Activated CD8-positive, alpha-beta memory T cell treated with anti-CD3 and anti-CD28 coated beads, Interleukin-2, amount 50 U/mL, for 4 hours (primary cell): ENCODE measurements around the gene C9orf50.

ENCODE experiments used
- DNase-seq: peaks from one replicate; pipeline ENCODE4 v3.0.0-alpha.2; 2020

The C9orf50 gene

DNA sequence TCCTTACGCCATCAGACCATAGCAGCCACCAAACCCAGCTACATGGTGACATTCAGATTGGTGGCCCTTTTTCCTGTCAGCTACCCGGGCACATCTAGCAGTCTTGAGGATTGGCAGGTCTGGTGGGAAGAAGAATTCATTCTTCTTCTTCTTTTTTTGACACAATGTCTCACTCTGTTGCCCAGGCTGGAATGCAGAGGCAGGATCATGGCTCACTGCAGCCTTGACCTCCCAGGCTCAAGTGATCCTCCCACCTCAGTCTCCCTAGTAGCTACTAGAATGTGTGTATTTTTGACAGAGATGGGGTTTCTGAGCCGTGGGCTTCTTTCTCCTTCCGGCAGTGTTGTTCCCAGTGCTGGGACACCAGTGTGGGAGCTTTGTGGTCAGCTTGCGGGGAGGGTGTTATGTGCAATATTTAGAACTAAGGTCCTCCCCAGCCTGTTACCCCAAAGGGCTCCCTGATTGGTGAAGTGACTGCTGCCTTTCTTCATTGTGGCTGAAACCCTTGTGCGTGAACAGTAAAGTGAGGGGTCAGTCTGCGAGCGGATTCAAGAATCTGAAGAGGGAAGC lies 8.4 kb upstream of the C9orf50 start:
- DNase-seq = no peak

DNA sequence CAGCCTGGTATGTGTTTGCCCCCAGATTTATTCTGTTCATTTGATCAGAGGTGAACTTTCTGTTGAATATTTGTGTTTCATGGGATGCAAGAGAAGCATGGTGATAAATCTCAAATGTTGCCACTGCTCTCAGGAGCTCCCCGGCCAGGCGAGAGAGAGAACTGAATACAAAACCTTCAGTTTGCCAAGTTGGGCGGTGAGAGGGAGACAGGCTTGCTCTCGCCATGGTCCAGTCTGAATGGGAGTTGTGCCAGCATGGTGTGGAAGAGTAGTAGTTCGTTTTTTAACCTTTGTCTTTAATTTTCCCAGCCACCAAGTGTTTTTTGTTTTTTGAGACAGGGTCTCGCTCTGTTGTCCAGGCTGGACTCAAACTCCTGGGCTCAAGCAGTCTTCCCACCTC lies 7.8 kb upstream of the C9orf50 start:
- no peak for DNase-seq

DNA sequence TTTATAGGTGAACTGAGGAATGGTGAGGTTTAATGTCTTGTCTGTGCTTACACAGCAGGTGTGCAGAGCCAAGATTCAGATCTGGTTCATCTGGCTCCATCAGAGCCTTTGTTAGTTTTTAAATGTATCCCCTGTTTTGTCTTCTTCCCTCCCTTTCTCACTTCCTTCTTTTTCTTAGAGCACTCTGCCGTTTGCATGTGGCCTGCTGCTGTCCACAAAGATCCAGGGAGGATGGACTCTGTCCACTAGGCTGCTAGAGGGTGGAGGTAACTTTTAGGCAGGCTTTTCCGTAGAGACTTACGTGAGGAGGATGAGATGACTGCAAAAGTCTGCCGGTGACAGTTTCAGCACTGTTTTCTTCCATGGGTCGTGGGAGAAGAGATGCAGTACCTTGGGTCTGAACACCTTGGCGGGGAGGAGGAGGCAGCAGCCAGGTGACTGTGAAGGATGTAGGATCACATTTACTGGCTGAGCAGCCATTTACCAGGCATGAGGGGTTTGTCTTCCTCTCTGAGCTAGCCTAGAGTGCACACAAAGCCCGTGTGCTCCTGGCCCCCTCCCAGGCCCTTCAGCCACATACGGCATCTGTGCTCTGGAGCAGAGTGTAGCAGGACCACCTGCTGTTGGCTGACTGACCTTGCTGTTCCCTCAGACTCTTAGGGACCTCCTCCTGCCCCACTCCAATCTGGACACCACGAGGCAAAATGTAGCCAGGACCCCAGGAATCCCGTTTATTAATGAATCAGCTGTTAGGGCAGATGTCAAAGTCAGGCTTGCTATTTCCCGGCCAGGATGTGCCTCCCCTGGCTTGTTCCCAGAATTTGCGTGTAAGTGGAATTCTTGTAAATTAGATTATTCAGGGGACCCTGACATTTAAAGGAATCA lies 6.9 kb upstream of the C9orf50 start:
- DNase-seq = no peak

DNA sequence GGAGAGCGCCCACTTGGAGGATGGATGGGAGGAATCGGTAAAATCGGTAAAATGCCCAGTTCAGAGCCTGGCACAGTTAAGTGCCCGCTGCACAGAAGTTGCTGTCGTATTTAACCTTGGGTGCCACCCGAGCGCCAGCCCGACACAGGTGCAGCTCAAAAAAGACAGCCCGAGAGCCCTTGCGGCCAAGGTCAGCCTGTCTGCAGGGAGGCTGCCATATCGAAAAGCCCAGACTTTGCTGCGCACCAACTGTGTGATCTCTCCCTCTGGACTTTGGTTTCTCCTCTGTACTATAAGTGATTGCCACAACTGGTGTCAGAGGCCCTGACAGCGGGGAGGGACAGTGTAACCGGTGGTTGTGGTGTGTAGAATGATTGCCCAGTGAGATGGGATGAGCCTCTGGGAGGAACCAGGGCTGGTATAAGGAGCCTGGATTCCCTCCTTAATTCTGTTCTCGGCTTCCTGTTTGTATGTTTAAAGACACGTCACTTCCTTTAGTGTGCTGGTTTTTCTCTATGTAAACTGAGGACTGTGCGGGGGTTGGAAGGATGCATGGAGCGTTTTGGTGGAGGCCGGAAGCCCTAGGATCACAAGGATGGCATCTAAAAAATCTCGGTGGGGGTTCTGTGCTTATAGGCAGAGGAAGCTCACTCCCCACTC lies 5.9 kb upstream of the C9orf50 start:
- DNase-seq = no peak

GRCh38 chr9:129626079-129626624 lies 5.3 kb upstream of the C9orf50 start, which contains the start of gene NTMT1:
Gene NTMT1, plus strand, starts transcription at chr9:129626163. Its CDS starts 6,541 bp downstream, at chr9:129632704.
- peak; percentile 90 for DNase-seq

- peak; percentile 13 for DNase-seq
These were observed 4.0 kb upstream of the C9orf50 start for GRCh38 chr9:129624947-129625346.

DNA sequence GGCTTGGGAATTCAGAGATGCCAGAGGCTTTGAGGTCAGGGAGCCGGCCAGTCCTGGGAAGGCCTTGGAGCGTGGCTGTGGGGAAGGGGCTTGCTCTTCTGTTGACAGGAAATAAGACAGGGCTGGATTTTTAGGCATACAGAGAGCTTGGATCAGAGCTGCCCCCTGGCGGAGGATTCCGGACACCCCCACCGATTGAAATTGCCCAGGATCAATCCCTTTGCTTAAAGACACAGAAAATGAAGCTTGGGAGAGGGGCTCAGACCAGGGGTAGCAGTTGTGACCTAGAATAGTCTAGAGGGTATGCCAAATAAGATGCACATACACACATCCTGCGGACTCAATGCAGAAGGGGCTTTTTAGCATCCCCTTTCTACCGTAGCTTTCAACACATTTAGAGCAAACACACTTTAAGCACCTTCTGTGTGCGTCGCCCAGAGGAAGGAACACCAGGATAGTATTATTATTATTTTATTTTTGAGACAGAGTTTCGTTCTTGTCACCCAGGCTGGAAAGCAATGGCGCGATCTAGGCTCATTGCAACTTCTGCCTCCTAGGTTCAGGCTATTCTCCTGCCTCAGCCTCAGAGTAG lies 3.4 kb upstream of the C9orf50 start:
- DNase-seq = peak; percentile 70

GRCh38 chr9:129623331-129623730 lies 2.4 kb upstream of the C9orf50 start:
- DNase-seq = no peak

- DNase-seq = no peak
These were observed 873 bp downstream of the C9orf50 start for GRCh38 chr9:129619787-129620668.

DNA sequence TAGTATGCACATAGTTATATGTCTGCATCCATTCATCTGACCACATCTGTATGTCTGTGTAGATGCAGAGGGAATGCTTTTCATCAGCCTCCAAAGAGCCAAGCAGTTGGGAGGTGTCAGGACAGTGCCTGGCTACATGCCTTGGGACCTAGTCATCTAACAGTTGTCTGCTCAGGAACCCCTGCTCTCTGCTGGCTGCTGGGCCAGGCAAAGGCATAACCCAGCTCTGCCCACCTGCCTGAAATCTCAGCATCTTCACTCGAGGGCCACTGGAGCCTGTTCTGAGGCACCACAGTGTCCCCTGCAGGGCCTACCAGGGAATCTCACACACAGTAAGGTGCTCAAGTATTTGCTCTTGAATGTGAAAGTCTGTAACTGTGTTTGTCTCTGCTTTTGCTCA lies 3.7 kb downstream of the C9orf50 start:
- DNase-seq = no peak

DNA sequence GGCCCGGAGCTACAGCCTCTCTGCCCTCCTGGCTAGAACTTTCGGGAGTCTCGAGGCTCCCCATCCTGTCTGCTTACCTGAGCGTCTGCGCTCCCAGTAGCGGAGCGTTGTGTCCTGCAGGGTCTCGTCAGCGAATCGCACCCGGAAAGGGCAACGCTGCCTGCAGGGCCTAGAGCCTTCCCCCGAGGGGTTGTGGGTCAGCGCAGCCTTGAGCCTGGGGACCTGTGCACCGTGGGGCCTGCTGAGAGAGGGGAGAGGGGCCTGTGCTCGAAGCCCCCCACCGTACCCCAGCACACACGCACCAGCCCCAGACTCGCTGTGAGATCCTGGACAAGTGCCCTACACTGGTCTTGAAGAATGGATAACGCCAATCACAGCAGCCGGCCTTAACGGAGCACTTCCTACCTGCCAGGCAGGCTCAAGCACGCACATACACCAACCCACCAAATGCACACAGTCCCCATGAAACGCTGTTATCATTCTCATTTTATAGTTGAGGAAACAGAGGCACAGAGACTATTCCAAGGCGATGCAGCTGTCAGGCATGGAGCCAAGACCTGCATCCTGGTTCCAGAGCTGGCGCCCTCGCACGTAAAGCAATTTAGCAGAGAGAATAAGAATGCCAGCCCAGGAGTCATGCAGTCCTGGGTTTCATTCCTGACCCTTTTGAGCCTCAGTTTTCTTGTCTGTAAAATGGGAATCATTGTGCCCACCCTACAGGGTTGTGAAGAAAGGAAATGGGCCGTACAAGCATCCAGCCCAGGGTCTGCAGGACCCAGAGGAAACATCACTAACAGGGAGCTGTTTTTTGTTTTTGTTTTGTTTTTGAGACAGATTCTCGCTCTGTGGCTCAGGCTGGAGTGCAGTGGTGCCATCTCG lies 5.3 kb downstream of the C9orf50 start:
- no peak for DNase-seq

DNA sequence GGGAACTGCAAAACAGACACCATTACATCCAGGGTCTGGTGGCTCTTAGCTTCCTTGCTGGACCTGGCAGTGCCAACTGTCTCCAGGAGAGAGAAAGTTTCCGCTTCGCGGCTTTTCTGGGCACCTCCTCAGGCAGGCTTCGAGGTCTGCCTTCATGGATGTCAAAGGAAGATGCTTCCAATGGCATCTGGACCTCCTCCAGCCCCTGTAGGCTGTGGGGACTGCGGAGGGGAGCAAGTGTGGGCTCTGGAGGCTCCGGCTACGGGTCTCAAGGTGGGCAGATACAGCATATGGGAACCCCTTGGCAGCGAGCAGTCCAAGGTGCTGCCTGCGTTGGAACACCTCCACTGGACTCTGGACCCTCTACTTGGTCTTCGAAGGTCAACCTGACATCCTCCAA lies 6.0 kb downstream of the C9orf50 start:
- DNase-seq = no peak

- DNase-seq = no peak
These were observed 7.3 kb downstream of the C9orf50 start for GRCh38 chr9:129613520-129614175.

DNA sequence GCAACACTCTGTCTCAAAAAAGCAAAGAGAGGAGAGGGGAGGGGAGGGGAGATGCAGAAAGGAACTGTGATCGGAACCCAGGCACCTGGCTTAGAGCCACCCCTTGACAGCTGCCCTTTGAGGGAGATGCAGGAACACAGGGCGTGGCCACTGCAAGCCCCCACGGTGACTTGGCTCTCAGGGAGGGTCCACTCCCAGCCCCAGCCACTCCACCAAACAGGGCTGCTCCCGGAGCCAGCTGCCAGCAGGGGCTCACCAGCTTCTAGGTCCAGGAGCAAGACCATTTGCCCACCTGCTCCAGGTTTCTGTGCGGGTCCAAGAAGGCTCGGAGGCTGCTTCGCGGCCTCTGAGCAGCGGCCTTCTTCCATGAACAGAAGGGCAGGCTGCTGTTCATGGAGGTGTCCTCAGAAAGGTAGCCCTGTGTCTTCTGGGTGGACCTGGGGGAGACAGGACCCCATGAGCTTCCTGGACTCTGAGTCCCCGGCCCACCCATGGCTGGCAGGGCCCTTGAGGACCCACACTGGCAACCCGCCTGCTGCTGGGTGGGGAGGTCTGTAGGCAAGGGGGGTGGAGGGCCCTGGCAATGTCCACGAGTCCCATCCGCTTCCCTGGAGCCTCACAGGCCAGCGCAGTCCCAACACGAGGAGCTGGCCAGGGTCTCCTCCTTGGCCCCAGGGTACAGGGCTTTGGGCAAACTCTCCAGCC lies 7.9 kb downstream of the C9orf50 start:
- DNase-seq = no peak

- DNase-seq = no peak
These were observed 8.8 kb downstream of the C9orf50 start for GRCh38 chr9:129612123-129612522.

DNA sequence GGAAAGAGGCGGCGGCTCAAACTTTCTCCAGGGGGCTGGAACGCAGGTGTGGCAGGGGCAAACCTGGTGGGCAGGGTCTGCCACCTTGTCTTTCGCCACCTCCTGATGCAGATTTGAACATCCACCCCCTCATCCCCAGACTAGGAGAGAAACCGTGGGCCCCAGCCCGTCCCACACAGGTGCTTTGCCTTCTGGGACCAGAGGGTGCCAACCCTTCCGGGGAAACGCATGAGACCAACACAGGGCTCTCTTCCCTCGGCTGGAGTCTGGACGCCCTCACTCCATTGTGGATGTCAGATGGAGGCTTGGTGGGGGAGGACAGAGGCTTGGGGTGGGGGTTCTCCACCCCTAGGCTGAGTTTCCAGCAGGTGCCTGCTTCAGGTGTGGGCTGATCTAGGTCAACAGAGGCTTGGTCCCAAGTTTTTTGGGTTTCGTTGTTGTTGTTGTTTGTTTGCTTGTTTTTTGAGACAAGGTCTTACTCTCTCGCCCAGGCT lies 9.5 kb downstream of the C9orf50 start:
- DNase-seq = no peak

DNA sequence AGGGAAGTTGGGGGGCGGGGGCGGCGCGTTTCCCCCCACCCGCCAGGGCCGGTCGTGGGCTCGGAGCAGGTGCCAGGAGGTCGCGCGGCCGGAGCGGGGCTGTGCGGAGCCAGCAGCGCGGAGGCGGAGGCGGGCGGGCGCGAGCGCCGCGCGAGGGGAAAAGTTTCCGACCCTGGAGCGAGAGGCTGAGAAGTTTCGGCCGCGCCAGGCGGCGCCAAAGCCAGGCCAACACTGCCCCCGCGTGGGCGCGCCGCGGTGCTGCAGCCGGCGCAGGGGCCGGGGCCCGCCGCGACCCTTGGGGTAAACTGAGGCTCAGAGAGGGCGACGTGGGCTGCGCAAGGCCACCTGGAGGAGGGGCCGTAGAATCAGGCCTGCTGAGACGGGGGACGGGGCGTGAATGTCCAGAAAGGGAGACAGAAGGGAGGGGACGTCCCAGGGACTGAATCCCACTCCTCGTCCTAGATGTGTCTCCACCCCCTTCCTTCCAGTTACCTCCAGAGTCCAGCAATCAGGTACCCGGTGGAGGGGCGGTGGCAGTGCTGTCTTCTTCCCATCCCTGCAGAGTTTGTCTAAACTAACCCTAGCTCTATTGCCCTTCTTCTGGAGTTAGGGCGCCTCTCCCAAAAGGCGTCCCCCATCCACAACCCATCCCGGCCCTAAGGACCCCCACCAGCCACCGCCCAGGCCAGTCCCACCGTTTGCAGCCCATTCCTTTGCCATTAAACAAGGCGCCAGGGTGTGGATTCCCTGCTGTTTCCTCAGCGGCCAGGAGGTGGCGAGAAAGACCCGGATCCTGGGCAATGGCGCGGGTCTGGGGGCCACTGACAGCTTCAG lies 10.2 kb downstream of the C9orf50 start:
- peak; percentile 76 for DNase-seq

GRCh38 chr9:129610213-129610472 lies 10.8 kb downstream of the C9orf50 start:
- DNase-seq = no peak
